ENCODE results near the gene HSD17B12. TPM values are rescaled to one million over a fixed set of nuclear protein-coding genes. Genes with fewer than 3 reads are reported as not detected.

The HSD17B12 gene
- total RNA-seq, 1 experiment from 2014 or later, result 112 TPM

DNA sequence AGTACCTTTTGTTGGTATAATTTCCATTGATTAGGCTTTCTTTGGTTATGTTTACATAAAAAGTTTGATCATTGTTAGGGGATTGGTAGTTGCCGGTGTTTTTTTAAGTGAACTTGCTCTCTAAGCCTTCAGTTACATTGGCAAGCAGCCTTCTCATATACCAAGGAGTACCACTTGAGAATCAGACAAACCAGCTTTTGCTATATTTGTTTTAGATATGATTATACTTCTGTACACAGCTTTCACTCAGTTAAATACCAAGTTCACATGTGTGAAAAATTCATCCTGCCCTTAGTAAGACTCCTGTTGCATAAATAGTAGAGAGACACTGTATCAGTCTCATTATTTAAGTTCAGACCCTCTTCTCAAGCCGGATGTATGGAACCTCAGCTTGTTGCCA lies 222.5 kb downstream of the HSD17B12 start:
- Histone ChIP-seq H3K9me3 (ENCODE audit: insufficient read depth, low read depth) (no peaks in the 10 kb centered on the region), H3K4me3 (no peak overlapping the region), H3K9me2 (ENCODE audit: insufficient read depth) (no peaks in the 10 kb centered on the region), H4K20me1 (ENCODE audit: insufficient read depth) (0 out of 2 replicates have a peak, but pooled peaks cover 5% of the 10 kb centered on the region), H3K27me3 (ENCODE audit: insufficient read depth, low read depth) (no peaks in the 10 kb centered on the region), H2AFZ (no peak overlapping the region), H3K4me1 (replicated peaks; ENCODE audit: insufficient read depth) (no peaks in the 10 kb centered on the region), H3K79me2 (ENCODE audit: low read depth) (no peaks in the 10 kb centered on the region), H3K4me2 (no peak overlapping the region), H3K36me3 (ENCODE audit: low read depth) (0 out of 2 replicates have a peak, but pooled peaks cover 4% of the 10 kb centered on the region), H3K27ac (no peak overlapping the region), H3F3A (ENCODE audit: insufficient read depth, low read depth) (no peaks in the 10 kb centered on the region)
- no peak for DNase-seq
- no TSS peak for BruUV-seq (replicated peaks)
- POLR2A ChIA-PET (ENCODE audit: unreplicated experiment), result no interaction called here
- CTCF ChIA-PET, result no interaction called here
- TF ChIP-seq, protein P1, sequence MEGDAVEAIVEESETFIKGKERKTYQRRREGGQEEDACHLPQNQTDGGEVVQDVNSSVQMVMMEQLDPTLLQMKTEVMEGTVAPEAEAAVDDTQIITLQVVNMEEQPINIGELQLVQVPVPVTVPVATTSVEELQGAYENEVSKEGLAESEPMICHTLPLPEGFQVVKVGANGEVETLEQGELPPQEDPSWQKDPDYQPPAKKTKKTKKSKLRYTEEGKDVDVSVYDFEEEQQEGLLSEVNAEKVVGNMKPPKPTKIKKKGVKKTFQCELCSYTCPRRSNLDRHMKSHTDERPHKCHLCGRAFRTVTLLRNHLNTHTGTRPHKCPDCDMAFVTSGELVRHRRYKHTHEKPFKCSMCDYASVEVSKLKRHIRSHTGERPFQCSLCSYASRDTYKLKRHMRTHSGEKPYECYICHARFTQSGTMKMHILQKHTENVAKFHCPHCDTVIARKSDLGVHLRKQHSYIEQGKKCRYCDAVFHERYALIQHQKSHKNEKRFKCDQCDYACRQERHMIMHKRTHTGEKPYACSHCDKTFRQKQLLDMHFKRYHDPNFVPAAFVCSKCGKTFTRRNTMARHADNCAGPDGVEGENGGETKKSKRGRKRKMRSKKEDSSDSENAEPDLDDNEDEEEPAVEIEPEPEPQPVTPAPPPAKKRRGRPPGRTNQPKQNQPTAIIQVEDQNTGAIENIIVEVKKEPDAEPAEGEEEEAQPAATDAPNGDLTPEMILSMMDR (conservative IDR thresholded peaks at IDR 0.05), result no peak
- no peak for TF ChIP-seq EZH2 (IDR thresholded peaks at IDR 0.05; ENCODE audit: low read depth)
- intact Hi-C loops (cut with micrococcal nuclease; ENCODE audit: unreplicated experiment), result loop anchor here (10.0 kb wide), 1 partner anchor 632 kb away; no protein-coding TSS in a partner anchor

DNA sequence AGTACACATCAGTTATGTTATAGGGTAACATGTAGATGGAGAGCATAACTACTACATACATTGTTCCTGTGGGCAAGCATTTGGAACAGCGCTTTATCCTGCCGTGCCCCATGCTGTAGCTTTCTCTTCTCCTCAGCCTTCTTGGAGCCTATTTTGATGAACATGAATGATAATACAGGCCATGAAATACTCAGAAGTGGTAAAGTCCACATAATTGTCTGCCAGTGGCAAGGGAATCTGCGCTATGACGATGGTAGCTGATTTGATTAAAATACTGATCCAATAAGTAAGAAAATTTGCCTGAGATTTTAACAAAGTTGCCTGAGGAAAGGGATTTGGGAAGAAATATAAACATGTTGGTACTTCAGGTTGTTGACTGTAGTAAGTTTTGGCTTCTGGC lies 223.4 kb downstream of the HSD17B12 start:
- 0 out of 2 replicates have a peak, but pooled peaks cover 5% of the 10 kb centered on the region for H4K20me1 ChIP-seq (ENCODE audit: insufficient read depth)
- no peak overlapping the region for H2AFZ ChIP-seq
- 0 out of 2 replicates have a peak, but pooled peaks cover 4% of the 10 kb centered on the region for H3K36me3 ChIP-seq (ENCODE audit: low read depth)
- no peaks in the 10 kb centered on the region for H3K4me1 ChIP-seq (replicated peaks; ENCODE audit: insufficient read depth)
- H3K79me2 ChIP-seq (ENCODE audit: low read depth), result no peaks in the 10 kb centered on the region
- H3K4me2 ChIP-seq, result no peak overlapping the region
- no peaks in the 10 kb centered on the region for H3K9me2 ChIP-seq (ENCODE audit: insufficient read depth)
- no TSS peak for BruUV-seq (replicated peaks)
- no peak overlapping the region for H3K4me3 ChIP-seq
- intact Hi-C loops (cut with micrococcal nuclease; ENCODE audit: unreplicated experiment), result loop anchor here (10.0 kb wide), 1 partner anchor 631 kb away; no protein-coding TSS in a partner anchor
- ChIA-PET CTCF (no interaction called here), POLR2A (ENCODE audit: unreplicated experiment) (no interaction called here)
- no peak overlapping the region for H3K27ac ChIP-seq
- no peak for DNase-seq
- TF ChIP-seq, protein P1 (conservative IDR thresholded peaks at IDR 0.05), result no peak
- no peak for TF ChIP-seq EZH2 (IDR thresholded peaks at IDR 0.05; ENCODE audit: low read depth)
- no peaks in the 10 kb centered on the region for H3F3A ChIP-seq (ENCODE audit: insufficient read depth, low read depth)
- no peaks in the 10 kb centered on the region for H3K27me3 ChIP-seq (ENCODE audit: insufficient read depth, low read depth)
- H3K9me3 ChIP-seq (ENCODE audit: insufficient read depth, low read depth), result no peaks in the 10 kb centered on the region

DNA sequence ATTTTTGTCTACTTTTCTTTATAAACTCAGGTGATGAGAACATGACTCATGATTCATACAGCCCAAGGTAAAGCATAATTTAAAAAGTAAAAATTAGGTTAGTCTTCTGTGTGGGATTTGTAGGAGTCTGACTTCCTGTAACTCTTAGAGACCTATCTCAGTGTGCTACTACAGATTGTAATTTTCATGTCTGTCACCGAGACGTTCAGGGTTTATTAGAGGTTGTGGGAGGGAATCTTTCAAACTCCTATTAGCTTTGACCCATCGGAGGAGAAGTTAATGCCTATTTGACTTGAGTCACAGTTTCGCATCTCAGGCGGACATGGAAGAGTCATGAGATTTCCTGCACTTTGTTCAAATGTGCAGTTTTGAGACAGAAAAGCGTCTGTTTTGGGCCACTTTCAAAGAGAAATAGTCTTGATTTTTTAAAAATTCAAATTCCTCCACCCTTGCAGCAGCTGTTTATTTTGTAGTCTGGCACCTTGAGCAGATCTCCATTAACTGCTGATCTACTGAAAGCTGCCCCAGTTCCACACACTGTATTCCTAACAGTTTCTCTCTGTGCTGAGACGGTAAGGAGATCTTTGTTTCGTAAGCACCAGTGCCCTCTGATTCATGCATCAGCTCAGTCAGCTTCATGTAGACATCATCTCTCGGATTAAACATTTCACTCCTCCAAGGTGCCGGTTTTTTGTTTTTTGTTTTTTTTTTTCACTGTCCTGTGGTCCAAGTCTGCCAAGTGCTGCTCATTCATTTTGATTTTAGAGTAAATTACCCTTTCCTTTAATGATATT lies 224.4 kb downstream of the HSD17B12 start:
- Histone ChIP-seq H3K79me2 (ENCODE audit: low read depth) (no peaks in the 10 kb centered on the region), H3K27me3 (ENCODE audit: insufficient read depth, low read depth) (no peaks in the 10 kb centered on the region), H3F3A (ENCODE audit: insufficient read depth, low read depth) (no peaks in the 10 kb centered on the region), H3K4me1 (replicated peaks; ENCODE audit: insufficient read depth) (no peaks in the 10 kb centered on the region), H3K27ac (no peak overlapping the region), H4K20me1 (ENCODE audit: insufficient read depth) (0 out of 2 replicates have a peak, but pooled peaks cover 5% of the 10 kb centered on the region), H3K4me2 (no peak overlapping the region), H3K36me3 (ENCODE audit: low read depth) (0 out of 2 replicates have a peak, but pooled peaks cover 4% of the 10 kb centered on the region), H3K9me3 (ENCODE audit: insufficient read depth, low read depth) (no peaks in the 10 kb centered on the region), H3K9me2 (ENCODE audit: insufficient read depth) (no peaks in the 10 kb centered on the region), H2AFZ (no peak overlapping the region), H3K4me3 (no peak overlapping the region)
- TF ChIP-seq, protein P1 (conservative IDR thresholded peaks at IDR 0.05), result no peak
- TF ChIP-seq EZH2 (IDR thresholded peaks at IDR 0.05; ENCODE audit: low read depth), result no peak
- BruUV-seq (replicated peaks), result no TSS peak
- intact Hi-C loops (cut with micrococcal nuclease; ENCODE audit: unreplicated experiment), result loop anchor here (10.0 kb wide), 1 partner anchor 630 kb away; no protein-coding TSS in a partner anchor
- POLR2A ChIA-PET (ENCODE audit: unreplicated experiment), result interaction anchor here (0.6 kb wide), 1 partner anchor 279 kb away, joined by 4 read pairs; no protein-coding TSS in a partner anchor
- DNase-seq, result no peak
- CTCF ChIA-PET, result interaction anchor here (0.8 kb wide), 1 partner anchor 40 kb away, joined by 4 read pairs; no protein-coding TSS in a partner anchor

Data from PC-9 (cell line).